ENCODE results near the gene FTCD.
"Not testable (repeated sequence)": the region's sequence is repeated elsewhere in the genome, so short reads cannot be mapped to it uniquely, and the experiment has no call there.

The FTCD gene

DNA sequence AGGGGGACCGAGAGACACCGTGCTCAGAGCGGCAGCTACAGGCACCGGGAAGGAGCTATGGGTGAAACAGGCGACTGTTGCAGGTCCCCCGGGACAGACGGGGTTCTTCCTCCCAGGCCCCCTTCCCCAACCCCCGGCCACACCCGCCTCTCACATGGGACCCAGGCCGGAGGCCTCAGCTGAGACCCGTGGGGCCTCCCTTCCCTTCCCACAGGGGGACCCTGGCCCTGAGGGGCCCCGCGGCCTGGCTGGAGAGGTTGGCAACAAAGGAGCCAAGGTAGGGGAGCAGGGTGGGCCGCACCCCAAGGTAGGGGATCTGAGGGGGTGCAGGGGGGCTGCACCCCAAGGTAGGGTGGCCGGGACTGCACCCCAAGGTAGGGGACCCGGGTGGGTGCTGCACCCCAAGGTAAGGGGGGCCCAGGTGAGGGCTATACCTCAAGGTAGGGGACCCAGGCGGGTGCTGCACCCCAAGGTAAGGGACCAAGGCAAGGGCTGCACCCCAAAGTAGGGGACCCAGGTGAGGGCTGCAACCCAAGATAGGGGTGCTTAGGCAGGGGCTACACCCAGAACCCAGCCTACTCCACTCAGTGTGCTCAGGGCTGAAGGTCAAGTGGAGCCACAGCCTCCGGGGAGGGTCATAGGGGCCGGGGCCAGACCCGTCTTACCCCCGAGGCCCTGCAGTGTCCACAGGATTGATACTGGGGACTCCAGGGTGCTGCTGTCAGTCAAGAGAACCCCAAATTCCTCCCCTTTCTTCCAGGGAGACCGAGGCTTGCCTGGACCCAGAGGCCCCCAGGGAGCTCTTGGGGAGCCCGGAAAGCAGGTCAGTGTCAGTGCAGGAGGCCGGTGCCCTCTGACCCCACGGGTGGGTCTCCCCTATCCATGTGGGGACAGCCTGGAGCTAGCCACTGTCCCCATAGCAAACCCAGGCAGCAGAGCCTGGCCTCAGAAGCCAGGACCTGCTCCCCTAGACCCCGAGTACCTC, 34.8 kb downstream of the FTCD start:
- no peak for DNase-seq

GRCh38 chr21:46119637-46120271, 35.6 kb downstream of the FTCD start:
- no peak for DNase-seq

DNA sequence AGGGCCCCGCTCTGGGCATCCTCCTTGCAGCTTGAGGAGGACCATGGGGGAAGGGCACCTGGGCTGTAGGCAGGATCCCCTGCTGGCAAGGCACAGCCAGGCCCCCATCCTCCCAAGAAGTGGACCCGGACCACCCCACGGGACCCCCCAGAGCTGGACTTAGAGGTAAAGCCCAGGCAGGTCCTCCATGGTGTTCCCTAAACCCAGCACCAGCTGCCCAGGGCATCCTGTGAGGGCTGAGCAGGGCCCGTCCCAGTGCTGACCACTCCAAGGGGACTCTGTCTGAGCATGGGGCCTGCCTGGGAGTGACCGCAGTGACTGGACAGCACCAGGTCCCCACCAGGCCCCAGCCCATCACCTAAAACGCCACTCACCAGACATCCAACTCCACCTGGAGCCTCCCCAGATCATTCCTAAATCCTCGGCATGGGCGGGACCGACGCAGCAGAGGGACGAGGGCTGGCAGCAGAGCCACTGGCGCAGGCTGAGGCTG, 36.2 kb downstream of the FTCD start:
- DNase-seq = no peak

DNA sequence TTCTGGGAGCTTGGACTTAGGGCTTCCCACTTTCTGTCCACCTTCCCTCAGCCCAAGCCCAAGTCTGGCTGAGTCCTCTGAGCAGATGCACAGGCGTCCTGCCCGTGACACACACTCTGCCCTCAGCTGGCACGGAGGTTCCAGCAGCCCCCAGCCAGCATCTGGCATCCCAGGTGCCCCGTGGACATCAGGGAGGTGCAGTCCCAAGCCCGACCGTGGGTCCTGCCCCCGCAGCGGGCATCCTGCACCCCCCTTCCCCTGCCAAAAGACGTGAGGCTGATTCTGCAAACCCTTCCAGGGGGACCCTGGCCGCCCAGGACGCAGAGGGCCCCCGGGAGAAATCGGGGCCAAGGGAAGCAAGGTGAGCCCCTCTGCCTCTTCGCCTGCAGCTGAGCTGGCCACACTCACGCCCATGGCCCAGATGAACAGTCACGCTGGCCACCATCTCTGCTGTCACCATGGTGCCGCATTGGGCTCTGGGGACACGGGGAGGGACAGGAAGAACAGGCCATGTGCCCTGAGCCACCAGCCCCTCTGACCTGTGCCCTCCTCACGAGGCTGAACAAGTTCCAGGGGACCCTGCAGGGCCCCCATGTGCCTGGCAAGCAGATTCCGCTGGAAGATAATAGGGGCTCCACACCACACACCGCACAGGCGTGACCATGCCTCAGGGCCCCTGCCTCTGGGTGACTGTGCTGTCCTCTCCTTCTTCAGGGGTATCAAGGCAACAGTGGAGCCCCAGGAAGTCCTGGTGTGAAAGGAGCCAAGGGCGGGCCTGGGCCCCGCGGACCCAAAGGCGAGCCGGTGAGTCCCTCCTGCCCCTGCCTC, 36.8 kb downstream of the FTCD start:
- no peak for DNase-seq

GRCh38 chr21:46117586-46118315, 37.6 kb downstream of the FTCD start:
- DNase-seq = no peak

GRCh38 chr21:46116776-46117585, 38.4 kb downstream of the FTCD start:
- DNase-seq = no peak

- DNase-seq = no peak
Measured at GRCh38 chr21:46116189-46116775, 39.1 kb downstream of the FTCD start.

DNA sequence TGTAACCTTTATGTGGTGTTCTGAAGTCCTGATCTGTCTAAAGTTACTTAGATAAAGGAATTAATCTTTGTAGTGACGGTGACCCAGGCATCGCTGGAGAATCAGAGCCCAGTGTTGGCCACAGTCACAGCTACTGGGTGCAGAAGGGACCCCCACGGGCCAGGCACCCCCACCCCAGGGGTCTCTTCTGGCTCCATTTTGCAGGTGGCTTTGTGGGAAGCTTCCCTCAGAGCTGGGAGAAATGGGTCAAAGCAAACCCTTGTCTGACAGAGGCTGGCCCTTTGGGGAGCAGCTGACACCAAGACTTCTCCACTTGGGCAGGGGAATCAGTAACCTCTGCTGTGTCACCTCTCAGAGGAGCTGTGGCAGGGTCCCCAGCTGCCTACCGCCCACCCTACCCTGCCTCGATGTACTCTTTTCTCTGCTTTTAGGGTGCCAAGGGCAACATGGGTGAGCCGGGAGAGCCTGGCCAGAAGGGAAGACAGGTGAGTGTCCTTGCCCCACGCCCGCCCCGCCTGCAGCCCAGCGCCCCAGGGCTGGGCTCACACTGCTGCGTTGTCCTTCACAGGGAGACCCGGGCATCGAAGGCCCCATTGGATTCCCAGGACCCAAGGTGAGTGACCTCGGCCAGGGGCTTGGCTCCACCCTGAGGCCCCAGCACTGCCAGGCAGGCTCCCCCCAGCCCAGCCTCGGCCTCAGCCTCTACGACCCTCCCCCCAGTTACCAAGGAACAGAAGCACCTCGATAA, 39.8 kb downstream of the FTCD start:
- no peak for DNase-seq

- no peak for DNase-seq
Measured at GRCh38 chr21:46114963-46115362, 40.4 kb downstream of the FTCD start.

- no peak for DNase-seq
Measured at GRCh38 chr21:46113497-46114176, 41.7 kb downstream of the FTCD start.

DNA sequence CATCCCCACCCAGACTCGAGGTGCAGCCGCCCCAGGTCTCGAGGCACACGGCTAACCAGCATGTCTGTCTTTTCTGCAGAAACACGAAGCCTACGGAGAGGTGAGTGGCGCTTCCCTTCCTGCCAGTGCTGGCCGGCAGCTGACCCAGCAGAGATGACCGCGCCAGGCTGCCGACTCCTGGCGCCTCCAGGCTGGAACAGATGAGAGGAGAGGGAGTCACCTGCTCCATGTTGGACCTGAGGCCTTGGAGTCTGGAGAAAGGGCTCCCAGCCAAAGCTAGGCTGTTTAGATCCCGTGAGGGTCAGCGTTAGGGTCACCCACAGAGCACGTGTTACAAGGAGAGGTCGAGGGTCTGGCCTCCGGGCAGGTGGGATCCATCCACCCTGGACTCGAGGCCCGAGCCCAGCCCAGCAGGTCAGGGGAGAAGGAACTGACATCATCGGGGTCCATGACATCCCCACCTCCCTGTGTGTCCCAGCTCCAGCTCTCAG, 42.6 kb downstream of the FTCD start:
- DNase-seq = no peak

- DNase-seq = no peak
Measured at GRCh38 chr21:46111857-46112724, 43.3 kb downstream of the FTCD start.

GRCh38 chr21:46111193-46111571, 44.2 kb downstream of the FTCD start:
- no peak for DNase-seq

- no peak for DNase-seq
Measured at GRCh38 chr21:46110499-46111192, 44.7 kb downstream of the FTCD start.

DNA sequence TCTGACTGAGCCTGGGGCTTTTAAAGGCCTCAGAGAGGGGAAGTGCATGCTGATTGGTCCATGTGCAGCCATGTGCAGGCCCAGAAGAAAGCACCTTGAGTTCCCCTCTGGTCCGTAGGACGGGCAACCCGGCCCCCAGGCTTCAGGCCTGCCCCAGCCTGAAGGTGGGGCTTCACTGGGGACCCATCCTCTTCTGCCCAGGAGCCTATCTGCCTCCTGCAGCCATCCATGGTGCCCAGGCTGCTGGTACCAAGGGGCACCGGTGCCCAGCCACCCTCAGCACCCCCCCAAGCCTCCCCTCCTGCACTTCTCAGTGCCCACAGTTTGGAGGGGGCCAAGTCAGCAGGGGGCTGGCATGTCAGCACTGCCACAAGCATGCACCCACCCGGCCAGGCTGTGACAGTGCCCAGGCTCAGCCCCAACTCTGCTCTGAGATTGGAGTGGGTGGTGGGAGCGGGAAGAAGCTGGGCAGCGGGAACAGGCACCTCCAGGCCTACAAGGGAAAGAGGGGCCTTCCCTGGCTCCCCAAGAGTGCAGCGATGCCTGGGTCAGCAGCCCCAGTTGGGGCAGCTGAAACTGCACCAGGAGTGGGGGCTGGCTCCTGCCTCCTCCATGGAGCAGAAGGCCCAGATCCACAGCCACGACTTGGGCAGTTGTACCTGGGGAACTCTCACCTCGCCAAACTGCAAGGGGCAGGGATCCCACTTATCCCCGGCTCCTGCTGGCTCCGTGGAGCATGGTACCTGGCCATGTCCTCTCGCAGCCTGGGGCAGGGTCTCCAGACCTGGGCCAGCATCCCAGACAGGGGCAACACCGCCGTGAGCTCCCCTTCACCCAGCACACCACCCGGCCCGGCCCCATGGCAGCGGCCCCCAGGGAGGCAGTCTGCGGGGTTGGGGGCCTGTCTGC, 45.8 kb downstream of the FTCD start:
- DNase-seq = no peak

- DNase-seq = no peak
Measured at GRCh38 chr21:46108827-46109312, 46.5 kb downstream of the FTCD start.

DNA sequence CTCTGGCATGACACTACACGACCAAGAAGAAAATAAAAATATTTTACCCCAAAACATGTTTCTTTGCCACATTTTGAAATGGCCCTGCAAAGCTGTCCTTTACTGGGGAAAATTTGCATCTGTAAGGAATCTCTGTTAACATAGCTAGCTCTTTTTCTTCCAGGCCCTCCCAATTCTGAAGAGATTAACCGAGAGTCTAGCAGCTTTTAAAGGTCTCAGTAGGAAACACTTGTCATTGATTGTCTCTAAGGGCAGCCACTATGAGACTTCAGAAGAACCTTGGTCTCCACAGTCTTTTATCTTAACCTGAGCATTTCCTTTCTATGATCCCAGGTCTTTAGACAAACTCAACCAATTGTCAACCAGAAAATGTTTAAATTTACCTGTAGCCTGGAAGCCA, 48.0 kb downstream of the FTCD start:
- DNase-seq = not testable (repeated sequence)
